Stimulated activated CD8-positive, alpha-beta memory T cell treated with anti-CD3 and anti-CD28 coated beads, Interleukin-7, amount 100 ng/mL, for 24 hours (primary cell): Measurements from ENCODE around the gene ACAN.

Experiments
- DNase-seq: peaks from one replicate; pipeline ENCODE4 v3.0.0-alpha.2; 2020; ENCODE audit warnings: low read depth

Gene ACAN

DNA sequence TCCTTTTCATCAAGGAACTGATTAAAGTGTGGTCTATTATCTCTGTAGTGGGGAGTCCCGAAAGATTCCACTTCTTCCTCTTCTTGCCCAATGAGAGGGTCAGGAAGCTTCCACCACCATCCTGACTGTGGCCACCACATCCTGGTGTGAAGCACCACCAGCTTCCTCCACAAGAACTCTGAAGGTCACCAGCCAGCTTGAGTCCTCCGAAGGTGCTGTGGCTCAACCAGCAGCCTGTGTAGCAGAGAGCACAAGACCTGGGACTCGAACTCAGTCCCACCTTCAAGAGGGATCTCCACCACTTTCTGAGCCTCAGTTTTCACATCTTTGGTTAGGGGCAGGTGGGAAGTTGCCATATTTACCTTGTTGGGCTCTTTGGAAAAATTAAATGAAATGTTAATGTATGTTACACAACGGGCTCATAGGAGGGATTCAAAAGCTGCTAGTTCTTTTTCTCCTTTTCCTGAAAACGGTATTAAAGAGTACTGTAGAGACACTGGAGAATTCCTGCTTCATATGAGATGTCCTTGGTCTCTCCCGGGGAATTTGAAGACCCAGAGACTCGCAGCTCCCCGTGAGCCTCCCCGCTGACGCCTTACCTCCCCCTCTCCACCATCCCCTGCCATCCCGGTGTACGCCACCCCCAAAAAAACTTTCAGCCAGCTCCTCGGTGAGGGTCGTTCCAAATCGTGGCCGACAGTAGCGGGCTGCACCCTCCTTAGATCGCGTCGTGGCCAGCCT, 816 bp upstream of the ACAN start:
- no peak for DNase-seq

DNA sequence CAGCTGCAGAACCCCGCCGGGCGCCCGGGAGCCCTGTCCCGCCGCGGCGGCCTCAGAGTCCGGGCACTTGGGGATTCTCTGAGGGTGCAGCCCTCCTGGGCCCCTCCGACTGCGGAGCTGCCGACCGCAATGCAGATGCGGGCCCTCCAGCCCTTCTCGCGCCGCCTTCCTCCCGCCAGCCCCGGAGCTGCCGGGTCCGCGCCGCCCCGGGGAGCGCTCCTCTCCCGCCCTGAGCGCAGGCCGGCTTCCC, 320 bp upstream of the ACAN start:
- no peak for DNase-seq

DNA sequence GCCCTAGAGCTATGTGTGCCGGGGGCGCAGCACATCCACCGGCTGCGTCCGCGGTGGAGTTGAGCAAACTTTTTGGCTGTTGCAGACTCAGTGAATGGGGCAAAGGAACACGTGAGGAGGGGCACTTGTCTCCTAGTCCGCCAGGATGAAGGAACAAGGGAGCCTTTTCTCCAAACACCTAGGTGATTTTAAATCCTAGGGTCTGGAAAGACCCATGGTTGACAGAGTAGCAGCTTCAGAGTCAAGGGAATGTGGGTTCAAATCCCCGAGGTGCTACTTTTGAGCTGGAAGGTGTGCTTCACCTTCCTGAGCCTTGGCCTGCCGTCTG, 648 bp downstream of the ACAN start:
- no peak for DNase-seq

DNA sequence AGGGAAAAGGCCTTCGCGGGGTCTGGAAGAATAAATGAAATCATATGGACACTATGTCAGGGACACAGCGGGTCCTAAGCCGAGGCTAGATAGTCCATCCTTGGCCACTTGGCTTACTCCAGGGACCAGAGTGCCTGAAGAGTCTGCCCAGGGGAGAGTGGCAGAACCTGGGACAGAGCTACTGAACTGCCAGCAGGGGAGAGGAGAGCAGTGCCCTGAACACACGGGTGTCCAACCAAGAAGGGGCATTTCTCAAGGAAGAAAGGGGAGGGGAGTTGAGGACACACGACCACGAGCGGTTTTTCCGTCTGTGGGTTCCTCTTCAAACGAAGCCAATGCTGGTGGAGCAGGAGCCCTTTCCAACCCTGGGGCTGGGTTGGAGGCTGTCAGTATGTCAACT, 1.0 kb downstream of the ACAN start:
- DNase-seq = no peak

DNA sequence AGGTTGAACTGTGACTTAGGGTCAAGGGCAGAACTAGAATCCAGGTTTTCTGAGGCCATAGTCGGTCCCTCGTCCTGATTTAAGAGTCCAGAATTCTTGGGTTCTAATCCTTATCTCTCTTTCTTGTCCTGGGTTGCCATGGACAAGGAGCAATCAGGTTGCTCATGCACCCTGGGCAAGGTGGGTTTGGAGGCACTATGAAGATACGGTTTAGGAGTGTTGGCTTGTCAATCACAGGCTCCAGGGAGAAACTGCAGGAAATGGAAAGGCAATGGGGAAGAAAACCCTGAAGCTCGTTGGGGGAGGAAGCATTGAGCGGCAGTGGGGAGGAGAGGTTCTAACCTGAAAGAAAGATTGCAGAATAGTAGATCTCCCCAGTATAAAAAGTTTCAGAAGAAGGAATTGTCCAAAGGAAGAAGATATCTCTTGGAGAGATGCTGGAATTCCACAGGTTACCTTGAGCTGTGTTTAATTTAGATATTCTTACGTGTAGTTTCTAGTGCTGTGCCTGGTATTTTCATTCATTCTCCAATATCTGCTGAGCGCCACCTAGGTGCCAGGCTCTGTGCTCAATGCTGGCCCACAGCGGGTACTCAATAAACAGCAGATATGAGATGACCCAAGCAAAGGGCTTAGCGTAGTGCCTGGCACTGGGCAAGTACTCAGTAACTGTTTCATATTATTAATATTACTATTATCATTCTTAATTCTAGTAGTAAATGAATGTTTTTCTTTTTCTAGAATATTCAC, 2.0 kb downstream of the ACAN start:
- no peak for DNase-seq

DNA sequence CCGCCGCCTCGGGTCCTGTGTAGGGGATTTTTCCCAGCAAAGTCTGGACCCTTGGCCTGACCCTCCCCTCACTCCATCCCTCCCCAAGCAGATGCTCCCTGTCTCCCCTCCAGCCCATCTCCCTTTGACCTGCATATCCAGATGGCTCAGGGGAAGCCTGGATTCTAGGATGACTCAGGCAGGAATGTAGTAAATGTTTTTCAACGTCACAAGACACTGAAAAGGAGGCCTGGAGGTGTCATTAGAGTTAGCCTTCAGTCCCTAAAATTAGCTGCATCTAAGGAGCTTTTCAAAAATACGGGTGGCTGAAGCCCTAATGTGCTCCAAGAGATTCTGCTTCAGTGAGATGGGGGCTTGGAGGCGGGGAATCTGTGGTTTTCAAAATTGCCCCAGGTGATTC, 7.2 kb downstream of the ACAN start:
- DNase-seq = no peak

DNA sequence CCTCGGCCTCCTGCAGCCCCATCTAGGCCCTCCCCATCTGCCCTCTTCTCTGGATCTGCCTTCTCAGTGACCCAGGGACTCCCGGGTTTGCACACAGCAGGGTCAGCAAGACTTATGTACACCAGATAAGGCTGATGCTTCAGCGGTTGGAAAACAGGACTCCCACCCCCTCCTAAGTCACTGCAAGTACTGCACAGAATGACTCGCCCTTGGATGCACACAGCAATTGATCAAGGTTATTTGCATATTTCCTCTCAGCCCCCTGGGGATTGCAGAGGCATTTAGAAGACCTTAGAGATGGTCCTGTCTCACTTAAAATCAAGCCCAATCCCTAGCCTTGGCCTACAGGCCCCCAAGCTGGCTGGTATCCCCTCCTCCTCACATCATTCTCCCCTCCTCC, 8.9 kb downstream of the ACAN start:
- no peak for DNase-seq

DNA sequence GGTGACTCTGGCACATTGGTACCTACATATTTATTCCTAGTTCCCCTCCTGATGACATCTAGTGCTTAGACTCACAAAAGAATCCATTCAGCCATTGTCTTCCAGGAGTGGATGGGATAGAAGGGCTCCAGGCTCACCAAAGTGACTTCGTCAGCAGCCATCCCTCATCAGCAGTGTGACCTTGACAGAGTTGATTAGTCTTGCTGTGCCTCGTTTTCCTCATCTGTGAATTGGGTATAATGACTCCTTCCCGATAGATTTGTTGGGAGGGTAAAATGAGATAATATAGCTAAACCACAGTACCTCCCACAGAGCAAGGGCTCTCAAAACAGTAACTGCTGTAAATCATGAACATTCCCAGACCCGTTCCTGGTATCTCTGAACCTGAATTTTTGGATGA, 10.7 kb downstream of the ACAN start:
- no peak for DNase-seq

DNA sequence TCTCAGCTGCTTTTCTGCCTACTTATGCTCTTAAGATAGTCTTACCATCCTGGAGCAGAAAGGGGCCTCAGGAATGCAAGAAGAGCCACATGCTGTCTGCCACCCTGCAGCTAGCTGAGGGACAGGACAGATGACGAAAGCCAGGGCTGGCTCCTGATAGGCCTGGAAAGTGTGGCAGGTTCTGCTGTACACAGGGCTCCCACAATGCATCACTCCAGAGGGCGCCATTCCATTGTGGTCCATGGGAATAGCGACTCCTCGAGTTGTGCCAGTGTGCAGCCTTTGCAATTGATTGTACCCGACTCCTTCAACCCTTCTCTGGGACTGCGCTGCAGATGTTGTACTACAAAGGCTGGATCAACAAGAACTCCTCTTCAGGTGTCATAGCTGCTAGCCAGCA, 11.2 kb downstream of the ACAN start:
- no peak for DNase-seq

DNA sequence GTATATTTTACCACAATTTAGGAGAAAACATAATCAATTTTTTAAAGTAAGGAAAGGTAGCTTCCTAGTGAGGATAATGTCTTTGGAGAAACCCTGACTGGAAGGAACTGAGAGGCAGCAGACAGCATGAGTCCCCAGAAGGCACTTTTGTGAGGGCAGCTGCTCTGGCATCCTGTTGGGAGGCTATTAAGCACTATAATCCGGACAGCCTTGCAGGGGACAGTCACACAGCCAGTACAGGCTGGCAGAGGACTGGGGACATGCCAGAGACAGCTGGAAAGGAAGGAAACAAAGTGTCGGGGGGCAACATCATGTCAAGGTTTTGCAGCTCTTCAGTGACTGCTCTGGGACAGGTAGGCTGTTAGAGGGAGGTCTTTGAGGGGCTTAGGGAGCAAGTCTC, 15.7 kb downstream of the ACAN start:
- no peak for DNase-seq

DNA sequence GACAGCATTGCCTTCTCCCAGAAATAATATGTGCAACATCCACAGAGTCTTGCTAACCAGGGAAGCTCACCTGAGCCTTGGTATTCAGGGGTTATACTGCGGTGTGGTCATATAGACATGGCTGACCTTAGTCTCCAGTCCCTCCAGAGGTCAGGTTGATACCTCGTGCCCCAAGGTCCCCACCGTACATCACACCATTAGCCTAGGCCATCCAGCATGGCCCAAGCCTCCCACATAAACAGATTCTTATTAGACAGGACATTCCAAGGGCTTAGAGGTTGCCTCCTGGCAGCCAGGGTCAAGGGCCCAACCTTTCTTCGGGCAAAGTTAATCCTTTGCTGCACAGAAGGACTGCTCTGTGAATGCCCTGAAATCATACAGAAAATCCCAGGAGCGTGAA, 18.8 kb downstream of the ACAN start:
- no peak for DNase-seq

DNA sequence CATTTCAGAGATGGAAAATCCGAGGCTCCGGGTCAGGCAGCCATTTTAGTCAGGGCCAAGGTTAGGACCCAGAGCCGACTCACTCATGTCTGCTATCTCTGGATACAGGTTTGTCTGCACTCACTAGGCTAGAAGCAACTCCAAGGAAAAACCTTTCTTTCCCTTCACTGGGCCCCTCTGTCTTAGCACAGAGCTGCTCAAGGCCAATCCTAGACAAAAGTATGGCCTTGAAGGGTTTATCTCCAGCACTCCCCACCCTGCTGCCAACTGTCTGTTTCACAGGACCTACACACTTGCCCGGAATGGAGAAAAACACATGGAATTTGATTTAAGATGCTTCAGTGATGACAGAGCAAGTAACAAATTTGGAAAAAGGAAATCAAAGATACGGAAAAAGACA, 25.6 kb downstream of the ACAN start:
- no peak for DNase-seq

DNA sequence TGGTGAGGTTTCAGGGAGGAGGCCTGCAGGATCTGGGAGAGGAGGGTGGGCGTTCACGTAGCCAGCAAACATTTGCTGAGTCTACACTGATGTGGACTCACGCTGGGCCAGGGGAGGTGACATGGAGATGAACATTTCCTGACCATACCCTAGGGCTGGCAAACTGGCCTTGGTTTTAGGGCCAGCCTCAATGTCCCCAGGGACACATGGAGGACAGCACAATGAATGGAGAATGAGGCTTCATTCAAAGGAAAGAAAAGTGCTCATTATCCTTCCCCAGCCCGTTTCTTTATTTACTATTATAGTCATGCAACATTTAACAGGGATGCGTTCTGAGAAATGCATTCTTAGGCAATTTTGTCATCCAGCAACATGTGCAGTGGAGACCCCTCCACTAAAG, 26.8 kb downstream of the ACAN start:
- DNase-seq = no peak

DNA sequence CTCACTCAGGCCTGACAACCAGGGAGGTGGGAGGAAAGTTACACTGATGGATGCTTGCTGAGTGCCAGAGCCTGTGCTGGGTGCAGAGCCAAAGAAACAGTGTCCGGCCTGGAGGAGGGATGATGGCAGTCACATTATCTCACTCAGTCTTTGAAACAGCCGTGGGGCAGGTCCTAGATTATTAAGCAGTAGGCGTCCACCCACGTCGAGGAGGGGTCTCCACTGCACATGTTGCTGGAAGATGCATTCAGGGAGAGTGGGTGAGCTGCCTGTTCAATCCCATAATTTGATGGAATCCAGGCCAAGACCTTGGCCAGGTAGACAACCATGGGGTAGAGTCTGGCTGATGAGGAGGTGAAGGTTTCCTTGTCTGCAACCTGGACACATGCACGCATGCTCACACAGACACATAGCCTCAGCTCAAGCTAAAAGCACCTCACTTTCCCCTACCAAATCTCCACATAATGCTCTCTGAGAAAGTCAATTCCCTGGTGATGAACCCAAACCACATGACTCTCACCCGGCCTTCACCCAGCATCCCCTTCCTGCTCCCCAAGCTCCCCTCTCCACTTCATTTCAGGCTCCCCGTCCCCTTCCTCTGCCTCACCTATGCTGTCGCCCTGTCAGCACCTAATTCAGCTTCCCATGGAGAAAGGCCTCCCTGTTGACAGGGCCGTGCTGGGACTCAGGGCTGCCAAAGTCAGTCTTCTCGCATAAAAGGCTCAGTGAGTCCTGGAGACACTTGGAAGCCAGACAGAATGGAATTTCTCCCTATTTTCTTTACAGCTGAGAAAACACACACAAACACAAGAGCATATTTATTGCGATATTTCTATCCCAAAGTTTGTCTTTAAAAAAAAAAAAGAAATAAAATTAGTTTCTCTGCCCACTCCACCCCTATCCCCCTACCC, 29.8 kb downstream of the ACAN start:
- DNase-seq = no peak

DNA sequence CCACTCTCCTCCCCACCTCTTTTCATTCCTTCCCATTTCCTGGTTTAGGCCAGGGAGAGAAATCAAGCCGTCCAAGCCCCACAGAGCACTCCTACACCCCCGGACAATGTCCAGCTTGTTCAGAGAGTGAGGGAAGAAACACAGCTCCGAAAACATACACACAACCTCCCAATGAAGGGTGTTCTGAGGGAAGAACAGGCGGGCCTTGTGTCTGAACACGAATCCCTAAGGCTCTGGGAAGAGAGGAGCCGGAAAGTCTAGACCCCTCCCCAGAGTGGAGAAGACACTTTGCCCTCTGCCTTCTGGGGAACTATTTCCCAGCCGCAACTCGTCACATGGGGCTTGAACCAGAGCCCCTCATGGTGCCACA, 30.5 kb downstream of the ACAN start:
- no peak for DNase-seq

DNA sequence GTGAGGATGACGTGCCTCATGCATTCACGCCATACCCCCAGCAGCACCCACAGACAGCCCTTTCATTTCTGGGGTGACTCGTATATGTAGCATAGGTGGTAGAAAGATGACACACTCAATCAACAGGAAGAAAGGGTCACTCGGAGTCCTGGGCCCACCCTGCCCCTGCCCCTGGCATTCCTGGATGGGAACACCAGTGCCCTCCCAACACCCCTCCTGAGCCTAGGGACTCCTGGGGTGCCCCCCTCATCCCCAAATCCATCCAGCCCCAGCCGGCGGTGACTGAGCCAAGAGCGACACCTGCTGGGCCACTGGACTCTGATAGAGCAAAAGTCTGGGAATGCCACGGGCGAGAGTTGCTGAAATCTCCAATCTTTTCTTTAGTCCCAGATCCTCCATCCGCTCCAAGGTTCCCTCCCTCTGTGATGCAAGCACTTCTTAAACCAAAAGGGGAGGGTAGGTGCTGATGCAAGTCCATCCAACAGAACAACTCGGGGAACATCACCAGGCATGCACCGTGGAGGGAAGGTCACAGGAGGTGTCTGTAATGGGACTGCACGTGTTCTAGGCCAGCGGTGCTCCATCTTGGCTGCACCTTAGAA, 31.1 kb downstream of the ACAN start:
- DNase-seq = no peak

DNA sequence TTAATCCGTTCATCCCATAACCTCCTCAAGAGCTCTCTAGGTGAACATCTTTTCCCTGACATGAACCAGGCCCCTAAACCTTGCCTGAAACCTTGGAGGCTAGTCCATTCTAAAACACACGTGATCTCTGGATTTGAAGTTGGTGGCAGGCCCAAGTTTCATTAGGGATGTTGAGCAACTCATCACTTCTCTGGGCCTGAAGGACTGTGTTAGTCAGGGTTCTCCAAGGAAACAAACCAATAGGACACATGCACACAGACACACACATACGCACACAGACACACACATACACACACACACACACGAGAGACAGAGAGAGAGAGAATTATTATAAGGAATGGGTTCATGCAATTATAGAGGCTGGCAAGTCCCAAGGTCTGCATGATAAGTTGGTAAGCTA, 31.9 kb downstream of the ACAN start:
- no peak for DNase-seq

DNA sequence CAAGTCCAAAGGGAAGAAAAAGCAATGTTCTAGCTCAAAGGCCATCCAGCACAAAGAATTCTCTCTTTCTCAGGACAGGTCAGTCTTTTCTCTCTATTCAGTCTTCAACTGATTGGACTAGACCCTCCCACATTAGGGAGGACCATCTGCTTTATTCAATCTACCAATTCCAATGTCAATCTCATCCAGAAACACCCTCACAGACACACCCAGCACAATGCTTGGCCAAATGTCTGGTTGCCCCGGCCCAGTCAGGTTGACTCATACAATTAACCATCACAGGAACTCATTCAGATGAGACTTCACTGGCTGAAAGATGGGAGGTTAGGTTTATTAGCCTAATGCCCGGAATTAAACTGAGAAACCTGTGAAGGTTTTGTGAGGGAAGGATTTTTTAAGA, 32.4 kb downstream of the ACAN start:
- no peak for DNase-seq

DNA sequence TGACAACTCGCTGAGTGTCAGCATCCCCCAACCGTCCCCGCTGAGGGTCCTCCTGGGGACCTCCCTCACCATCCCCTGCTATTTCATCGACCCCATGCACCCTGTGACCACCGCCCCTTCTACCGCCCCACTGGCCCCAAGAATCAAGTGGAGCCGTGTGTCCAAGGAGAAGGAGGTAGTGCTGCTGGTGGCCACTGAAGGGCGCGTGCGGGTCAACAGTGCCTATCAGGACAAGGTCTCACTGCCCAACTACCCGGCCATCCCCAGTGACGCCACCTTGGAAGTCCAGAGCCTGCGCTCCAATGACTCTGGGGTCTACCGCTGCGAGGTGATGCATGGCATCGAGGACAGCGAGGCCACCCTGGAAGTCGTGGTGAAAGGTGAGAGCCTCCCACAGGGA, 35.4 kb downstream of the ACAN start:
- no peak for DNase-seq

DNA sequence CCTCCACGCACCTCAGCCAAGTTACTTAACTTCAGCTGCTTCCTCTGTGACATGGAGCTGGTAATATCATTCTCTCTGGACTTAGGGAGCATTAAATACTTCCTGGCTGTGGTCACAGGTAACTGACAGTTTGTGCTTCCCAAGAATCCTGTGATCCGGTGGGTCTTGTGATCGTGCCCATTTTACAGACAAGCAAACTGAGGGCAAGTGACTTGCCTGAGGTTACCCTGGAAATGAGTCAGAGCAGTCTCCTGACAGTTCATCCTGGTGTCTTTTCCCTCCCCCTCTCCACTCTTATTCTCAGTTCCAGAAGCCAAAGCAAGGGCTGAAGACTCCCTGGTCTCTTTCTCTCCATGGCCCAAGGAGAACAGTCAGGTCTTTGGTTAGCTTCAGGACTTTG, 35.9 kb downstream of the ACAN start:
- DNase-seq = no peak

DNA sequence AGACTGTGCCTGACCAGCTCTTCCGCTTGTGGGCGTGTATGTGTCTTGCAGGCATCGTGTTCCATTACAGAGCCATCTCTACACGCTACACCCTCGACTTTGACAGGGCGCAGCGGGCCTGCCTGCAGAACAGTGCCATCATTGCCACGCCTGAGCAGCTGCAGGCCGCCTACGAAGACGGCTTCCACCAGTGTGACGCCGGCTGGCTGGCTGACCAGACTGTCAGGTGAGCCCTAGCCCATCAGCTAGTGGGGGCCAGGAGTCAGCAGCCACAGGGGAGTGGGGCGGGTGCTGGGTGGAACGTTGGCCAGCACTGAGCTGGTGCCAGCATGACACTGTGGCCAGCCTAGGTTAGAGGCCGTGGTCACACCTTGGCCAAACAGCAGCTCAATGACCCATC, 36.7 kb downstream of the ACAN start:
- no peak for DNase-seq

DNA sequence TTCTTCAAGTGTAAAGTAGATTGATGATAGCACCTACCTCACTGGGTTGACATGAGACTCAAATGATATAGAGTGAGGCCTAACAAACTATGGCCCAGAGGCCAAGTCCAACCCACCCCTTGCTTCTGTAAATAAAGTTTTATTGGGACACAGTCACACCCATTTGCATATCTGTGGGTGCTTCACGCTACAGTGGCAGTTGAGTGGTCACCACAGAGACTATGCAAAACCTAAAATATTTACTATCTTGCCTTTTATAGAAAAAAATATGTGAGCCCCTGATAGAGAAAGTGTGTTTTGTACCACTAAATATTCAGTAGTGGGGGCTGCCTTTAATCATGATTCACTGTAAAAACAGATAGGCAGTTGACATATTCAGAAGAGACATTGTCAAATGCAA, 38.0 kb downstream of the ACAN start:
- no peak for DNase-seq

DNA sequence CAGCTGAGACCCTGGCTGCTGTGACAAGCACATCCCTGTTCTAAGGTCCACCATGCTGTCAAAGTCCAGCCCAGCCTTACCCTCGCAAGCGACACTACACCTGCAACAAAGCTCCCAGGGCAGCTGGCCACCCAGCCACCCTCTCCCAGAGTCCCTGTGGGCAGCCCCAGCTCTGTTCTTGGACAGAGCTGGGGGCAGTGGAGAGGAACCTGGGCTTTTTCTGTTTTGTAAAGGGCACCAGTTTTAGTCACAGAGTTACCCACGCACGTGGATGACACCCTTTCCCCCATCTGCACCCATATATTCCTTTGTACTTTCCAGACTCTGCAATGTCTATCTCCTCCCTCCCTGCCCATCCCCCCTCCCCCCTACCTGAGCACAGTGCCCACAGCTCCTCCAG, 38.9 kb downstream of the ACAN start:
- no peak for DNase-seq
